Vagina (tissue), 2 donors: ENCODE data around the gene MNX1.

Experiments
- CTCF ChIP-seq, 3 experiments: fragments of 450-650 bp in 2 of 3; fragments of 200-600 bp in 1 of 3; sonication (generic) in 1 of 3; IDR thresholded peaks; one replicate each; pipeline ENCODE4 v1.5.1; 2017 to 2019; ENCODE audit warnings: antibody characterized with exemption in 3 of 3, mild to moderate bottlenecking in 2 of 3, moderate library complexity in 2 of 3
- POLR2A ChIP-seq, 2 donors: fragments of 450-650 bp; IDR thresholded peaks; one replicate each; pipeline ENCODE4 v1.6.1; 2017; ENCODE audit warnings: antibody characterized with exemption in 2 of 2, mild to moderate bottlenecking in 2 of 2, moderate library complexity in 2 of 2

- TF ChIP-seq CTCF (IDR thresholded peaks at IDR 0.05) = no peak
- no peak for TF ChIP-seq POLR2A (IDR thresholded peaks at IDR 0.05)
Observed at GRCh38 chr7:157009170-157009777, 1.2 kb downstream of the MNX1 start.
